K562 (cell line): Measurements from ENCODE around the gene GYPC. TPM values are rescaled to one million over a fixed set of nuclear protein-coding genes. Genes with fewer than 3 reads are reported as not detected.

Experiments used
- BRD9 ChIP-seq: fragments of 450-650 bp; IDR thresholded peaks from 2 replicates; pipeline ENCODE4 v1.6.1; 2018; ENCODE audit warnings: low read depth; ENCODE audit not compliant: partially characterized antibody
- CHD4 ChIP-seq: fragments of 200-600 bp; sonication (generic); IDR thresholded peaks from 3 replicates; pipeline ENCODE4 v1.6.1; 2012; ENCODE audit warnings: low read depth, mild to moderate bottlenecking, mixed read lengths, low read length, inconsistent platforms; ENCODE audit not compliant: insufficient read depth, insufficient replicate concordance, poor library complexity, severe bottlenecking
- CXXC5 ChIP-seq: fragments of 250-450 bp; sonication (Bioruptor Pico); IDR thresholded peaks from 2 replicates; pipeline ENCODE4 v1.8.0; 2022; ENCODE audit warnings: inconsistent platforms, mild to moderate bottlenecking, moderate library complexity
- EP300 ChIP-seq: IDR thresholded peaks from 2 replicates; pipeline ENCODE4 v1.6.1; 2012; ENCODE audit warnings: low read length, improper control_type of control experiment
- EP400 ChIP-seq: fragments of 450-650 bp; IDR thresholded peaks from 2 replicates; pipeline ENCODE4 v1.6.1; 2017; ENCODE audit warnings: antibody characterized with exemption, mild to moderate bottlenecking, moderate library complexity
- ETS2 ChIP-seq: IDR thresholded peaks from 2 replicates; pipeline ENCODE4 v1.6.1; 2016; ENCODE audit warnings: borderline replicate concordance, missing genetic modification characterization, mild to moderate bottlenecking, moderate library complexity, missing compliant biosample characterization; ENCODE audit not compliant: poor library complexity, severe bottlenecking
- FOXK2 ChIP-seq, 2 experiments: fragments of 450-650 bp; IDR thresholded peaks in 1 of 2; conservative IDR thresholded peaks in 1 of 2; 2 replicates each; pipeline ENCODE4 v1.6.1; 2016; ENCODE audit warnings: low read depth in 2 of 2, mild to moderate bottlenecking in 1 of 2
- HCFC1 ChIP-seq: IDR thresholded peaks from 2 replicates; pipeline ENCODE4 v1.6.1; 2012; ENCODE audit warnings: low read depth, low read length, improper control_type of control experiment
- KDM1A ChIP-seq, 2 experiments: fragments of 450-650 bp; IDR thresholded peaks; 2 replicates each; pipeline ENCODE4 v1.6.1; 2016; ENCODE audit warnings: mild to moderate bottlenecking in 2 of 2
- MBD1 ChIP-seq: fragments of 250-450 bp; sonication (Bioruptor Pico); IDR thresholded peaks from 2 replicates; pipeline ENCODE4 v1.8.0; 2022; ENCODE audit warnings: inconsistent platforms
- MNT ChIP-seq, 2 experiments: fragments of 450-650 bp; conservative IDR thresholded peaks; 2 replicates each; pipeline ENCODE4 v1.6.1; 2017; ENCODE audit warnings: mild to moderate bottlenecking in 2 of 2, moderate library complexity in 2 of 2
- SPI1 ChIP-seq: IDR thresholded peaks from 2 replicates; pipeline ENCODE4 v1.6.1; 2011; ENCODE audit warnings: low read depth, low read length, control low read depth, borderline replicate concordance
- TFAP4 ChIP-seq: sonication (generic); formaldehyde crosslinking; IDR thresholded peaks from 2 replicates; pipeline ENCODE4 v1.8.0; 2022; ENCODE audit warnings: missing genetic modification reagents, mild to moderate bottlenecking, moderate library complexity, borderline replicate concordance
- ZBTB11 ChIP-seq, 3 experiments: fragments of 200-800 bp in 1 of 3; fragments of 250-450 bp in 1 of 3; fragments of 450-650 bp in 1 of 3; sonication (Bioruptor Pico) in 1 of 3; sonication (Bioruptor generic) in 1 of 3; formaldehyde crosslinking in 1 of 3; IDR thresholded peaks; 2 replicates each; pipeline versions ENCODE4 v1.6.1 to v1.8.0; 2016 to 2022; ENCODE audit warnings: mild to moderate bottlenecking in 2 of 3, missing genetic modification characterization in 2 of 3, missing compliant biosample characterization in 1 of 3, moderate library complexity in 1 of 3
- polyA plus RNA-seq, 8 experiments: library from polyadenylated mRNA; depleted of rRNA in 4 of 8; stranded (reverse) in 5 of 8; unstranded in 3 of 8; fragments of >200 nt; fragmentation: Nextera tagmentation in 2 of 8; fragmentation: Illumina TruSeq in 1 of 8; extraction: Ambion mirVana in 2 of 8; extraction: Trizol in 1 of 8; gene quantifications; 2 replicates each; pipeline versions ENCODE4 v1.2.1 to v1.2.3, GENCODE V29; 2011 to 2014; ENCODE audit warnings: inconsistent platforms in 1 of 8, missing spikeins in 1 of 8
- total RNA-seq, 7 experiments: library from RNA; depleted of rRNA in 6 of 7; stranded (reverse); fragments of >200 nt in 6 of 7; fragmentation: Illumina TruSeq in 2 of 7; extraction: Trizol in 2 of 7; gene quantifications; 2 replicates each; pipeline versions ENCODE4 v1.2.1 to v1.2.3, GENCODE V29; 2011 to 2021; ENCODE audit warnings: low replicate concordance in 1 of 7
- TF ChIP-seq, protein P1 (sequence below), 2 experiments: IDR thresholded peaks in 1 of 2; conservative IDR thresholded peaks in 1 of 2; 2 replicates each; pipeline ENCODE4 v1.6.1; 2016; ENCODE audit warnings: low read depth in 2 of 2, mild to moderate bottlenecking in 1 of 2, missing compliant biosample characterization in 1 of 2, missing genetic modification characterization in 1 of 2, moderate library complexity in 1 of 2

Gene GYPC
- total and polyA plus RNA-seq, 9 of the 15 experiments (the other 6 are each of a cell fraction or from before 2014, with no cell fraction given), result 50.6 to 282 (median 194) TPM

GRCh38 chr2:126655051-126655450, 907 bp upstream of the GYPC start (continued):
- 0 out of 6 replicates have a peak, but pooled peaks of 1 of the 3 experiments have one; percentile 3 for TF ChIP-seq ZBTB11 (CRISPR knock-in tag; IDR thresholded peaks at IDR 0.05)
- TF ChIP-seq EP400, result no peak
- no peak for TF ChIP-seq MBD1 (CRISPR knock-in tag)
- TF ChIP-seq CXXC5, result peak; percentile 36
- no peak for TF ChIP-seq ETS2 (tag)
- TF ChIP-seq EP300, result no peak
- no peak for TF ChIP-seq SPI1
- 0 out of 4 replicates have a peak, but pooled peaks of 1 of the 2 experiments have one; percentile 19 for TF ChIP-seq KDM1A (IDR thresholded peaks at IDR 0.05)
- TF ChIP-seq CHD4, result peak; percentile 19
- TF ChIP-seq, protein P1, sequence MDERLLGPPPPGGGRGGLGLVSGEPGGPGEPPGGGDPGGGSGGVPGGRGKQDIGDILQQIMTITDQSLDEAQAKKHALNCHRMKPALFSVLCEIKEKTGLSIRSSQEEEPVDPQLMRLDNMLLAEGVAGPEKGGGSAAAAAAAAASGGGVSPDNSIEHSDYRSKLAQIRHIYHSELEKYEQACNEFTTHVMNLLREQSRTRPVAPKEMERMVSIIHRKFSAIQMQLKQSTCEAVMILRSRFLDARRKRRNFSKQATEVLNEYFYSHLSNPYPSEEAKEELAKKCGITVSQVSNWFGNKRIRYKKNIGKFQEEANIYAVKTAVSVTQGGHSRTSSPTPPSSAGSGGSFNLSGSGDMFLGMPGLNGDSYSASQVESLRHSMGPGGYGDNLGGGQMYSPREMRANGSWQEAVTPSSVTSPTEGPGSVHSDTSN (CRISPR knock-in tag; IDR thresholded peaks at IDR 0.05; ENCODE audit: low read depth), result no peak
- TF ChIP-seq, protein P1 (tag; conservative IDR thresholded peaks at IDR 0.05; ENCODE audit: low read depth), result no peak
- TF ChIP-seq HCFC1, result no peak
- peak; percentile 74; the same call in 1 of the 2 replicates for TF ChIP-seq TFAP4 (CRISPR knock-in tag)
- peak in 1 of 2 experiments; percentile 29; a peak in 1 of 4 replicates for TF ChIP-seq MNT (conservative IDR thresholded peaks at IDR 0.05)
- TF ChIP-seq BRD9, result peak; percentile 98
- TF ChIP-seq FOXK2 (conservative IDR thresholded peaks at IDR 0.05 in 1 of 2, IDR thresholded peaks at IDR 0.05 in 1 of 2; ENCODE audit: low read depth in 2 of 2), result peak in 1 of 2 experiments; percentile 20; a peak in 1 of 4 replicates
